ENCODE measurements around the gene DIPK1B.

- no peak for TF ChIP-seq CTCF (conservative IDR thresholded peaks at IDR 0.05)
- TF ChIP-seq ZFX (IDR thresholded peaks at IDR 0.05): no peak
Measured at GRCh38 chr9:136756134-136756438, 43.7 kb downstream of the DIPK1B start.
